ENCODE results near the gene SPDYA. TPM values are rescaled to one million over a fixed set of nuclear protein-coding genes. Genes with fewer than 3 reads are reported as not detected.

SPDYA gene
- polyA plus RNA-seq, 1 experiment: 0.22 TPM

- H3K27me3 ChIP-seq (ENCODE audit: control insufficient read depth, insufficient read depth, low read length): no peaks in the 10 kb centered on the region
- H3K27ac ChIP-seq (ENCODE audit: low read depth, low read length): no peak overlapping the region
- ChIA-PET CTCF (no interaction called here), POLR2A (interaction anchor here (0.6 kb wide), 1 partner anchor 223 kb away, joined by 4 read pairs; no protein-coding TSS in a partner anchor)
- no peak for TF ChIP-seq CTCF (IDR thresholded peaks at IDR 0.05; ENCODE audit: low read depth, low read length)
- no peak overlapping the region for H3K4me3 ChIP-seq (ENCODE audit: low read depth, low read length)
- H3K9me3 ChIP-seq (ENCODE audit: control insufficient read depth, insufficient read depth, low read length): no peaks in the 10 kb centered on the region
- no peak for DNase-seq (ENCODE audit: low read depth, low spot score)
Measured at GRCh38 chr2:28833740-28834470, 23.3 kb downstream of the SPDYA start.

DNA sequence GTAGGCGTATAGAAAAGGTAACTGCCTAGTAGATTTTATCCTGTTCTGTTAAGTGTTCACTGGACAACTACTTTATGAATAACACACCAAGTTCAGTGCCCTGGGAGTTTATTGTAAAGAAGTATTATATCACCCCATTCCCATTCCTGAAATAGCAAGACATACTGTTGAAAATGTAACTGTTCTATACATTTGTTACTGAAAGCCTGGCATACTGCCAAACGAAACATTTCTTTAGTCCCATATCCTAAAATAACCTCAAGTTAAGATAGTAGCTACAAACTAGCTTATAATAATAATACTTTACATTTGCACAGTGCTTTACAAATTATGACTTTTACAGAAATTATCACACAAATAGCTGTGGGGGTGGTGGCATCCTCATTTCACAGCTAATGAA lies 25.1 kb downstream of the SPDYA start:
- H3K27ac ChIP-seq (ENCODE audit: low read depth, low read length): no peak overlapping the region
- no peak overlapping the region for H3K4me3 ChIP-seq (ENCODE audit: low read depth, low read length)
- CTCF ChIA-PET: interaction anchor here (0.6 to 1.9 kb wide), 4 partner anchors 13 to 1088 kb away, joined by 3 to 6 read pairs (median 4); no protein-coding TSS in a partner anchor
- POLR2A ChIA-PET: no interaction called here
- no peaks in the 10 kb centered on the region for H3K9me3 ChIP-seq (ENCODE audit: control insufficient read depth, insufficient read depth, low read length)
- no peaks in the 10 kb centered on the region for H3K27me3 ChIP-seq (ENCODE audit: control insufficient read depth, insufficient read depth, low read length)
- TF ChIP-seq CTCF (IDR thresholded peaks at IDR 0.05; ENCODE audit: low read depth, low read length): no peak
- no peak for DNase-seq (ENCODE audit: low read depth, low spot score)

GRCh38 chr2:28838971-28839370 lies 28.3 kb downstream of the SPDYA start:
- ChIA-PET POLR2A (interaction anchor here (0.6 kb wide), 1 partner anchor 15 kb away, joined by 6 read pairs; no protein-coding TSS in a partner anchor), CTCF (no interaction called here)
- no peak for DNase-seq (ENCODE audit: low read depth, low spot score)
- H3K27me3 ChIP-seq (ENCODE audit: control insufficient read depth, insufficient read depth, low read length): no peaks in the 10 kb centered on the region
- no peak for TF ChIP-seq CTCF (IDR thresholded peaks at IDR 0.05; ENCODE audit: low read depth, low read length)
- no peak overlapping the region for H3K4me3 ChIP-seq (ENCODE audit: low read depth, low read length)
- no peaks in the 10 kb centered on the region for H3K9me3 ChIP-seq (ENCODE audit: control insufficient read depth, insufficient read depth, low read length)
- H3K27ac ChIP-seq (ENCODE audit: low read depth, low read length): no peak overlapping the region

DNA sequence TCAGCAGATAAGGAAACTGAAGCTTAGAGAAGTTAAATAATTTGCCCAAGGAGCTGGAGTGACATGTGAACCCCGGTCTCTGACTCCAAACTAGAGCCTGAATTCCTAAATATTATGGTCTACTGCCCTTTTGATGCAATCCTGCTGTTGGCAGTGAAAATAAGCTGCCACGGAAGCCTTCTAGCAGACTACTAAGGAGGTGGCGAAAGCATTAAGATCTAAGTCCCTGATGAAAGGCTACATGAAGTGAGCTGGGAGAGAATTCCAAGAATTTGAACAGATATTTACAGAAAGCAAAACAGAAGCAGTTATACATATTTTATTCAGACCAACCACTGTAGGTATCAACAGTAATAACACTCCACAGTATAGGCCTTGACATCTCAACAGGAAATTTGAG lies 31.4 kb downstream of the SPDYA start:
- CTCF ChIA-PET: no interaction called here
- no peak overlapping the region for H3K4me3 ChIP-seq (ENCODE audit: low read depth, low read length)
- DNase-seq (ENCODE audit: low read depth, low spot score): no peak
- H3K27me3 ChIP-seq (ENCODE audit: control insufficient read depth, insufficient read depth, low read length): no peaks in the 10 kb centered on the region
- TF ChIP-seq CTCF (IDR thresholded peaks at IDR 0.05; ENCODE audit: low read depth, low read length): no peak
- POLR2A ChIA-PET: interaction anchor here (0.6 kb wide), 1 partner anchor 15 kb away, joined by 11 read pairs; no protein-coding TSS in a partner anchor
- peak overlapping the region; percentile 0 for H3K27ac ChIP-seq (ENCODE audit: low read depth, low read length)
- H3K9me3 ChIP-seq (ENCODE audit: control insufficient read depth, insufficient read depth, low read length): no peaks in the 10 kb centered on the region

GRCh38 chr2:28855193-28855592 lies 44.6 kb downstream of the SPDYA start:
- no peak for DNase-seq (ENCODE audit: low read depth, low spot score)
- Histone ChIP-seq H3K9me3 (ENCODE audit: control insufficient read depth, insufficient read depth, low read length) (no peaks in the 10 kb centered on the region), H3K4me3 (ENCODE audit: low read depth, low read length) (no peak overlapping the region), H3K27me3 (ENCODE audit: control insufficient read depth, insufficient read depth, low read length) (no peaks in the 10 kb centered on the region), H3K27ac (ENCODE audit: low read depth, low read length) (no peak overlapping the region)
- POLR2A ChIA-PET: interaction anchor here (0.5 kb wide), 1 partner anchor 321 kb away, joined by 3 read pairs; no protein-coding TSS in a partner anchor
- CTCF ChIA-PET: no interaction called here
- TF ChIP-seq CTCF (IDR thresholded peaks at IDR 0.05; ENCODE audit: low read depth, low read length): no peak

Data from AG04450 (cell line).